Calu3 (cell line): ENCODE measurements around the gene LGR6. TPM values are rescaled to one million over a fixed set of nuclear protein-coding genes. Genes with fewer than 3 reads are reported as not detected.
"Not testable (repeated sequence)": the region's sequence is repeated elsewhere in the genome, so short reads cannot be mapped to it uniquely, and the experiment has no call there.

Source experiments
- BruUV-seq: library from RNA; stranded (reverse); fragments of 400-500 nt; replicated peaks from 2 replicates; lab custom pipeline; 2021; lab: Mats Ljungman, UMichigan
- CTCF ChIA-PET: fragments of 300-600 bp; sonication (Branson Sonifier 250); formaldehyde crosslinking; loops from one replicate; lab custom pipeline; 2022; ENCODE audit warnings: antibody characterized with exemption; lab: Charles Lee
- DNase-seq: peaks from one replicate; pipeline ENCODE4 v3.0.0; 2022
- H3K27ac Mint-ChIP-seq: one replicate; pipeline ENCODE4 v1.8.0; 2022; ENCODE audit warnings: mixed read lengths; ENCODE audit not compliant: unreplicated experiment
- H3K27me3 Mint-ChIP-seq: one replicate; pipeline ENCODE4 v1.8.0; 2022; ENCODE audit warnings: mixed read lengths; ENCODE audit not compliant: unreplicated experiment
- H3K36me3 Mint-ChIP-seq: one replicate; pipeline ENCODE4 v1.8.0; 2022; ENCODE audit warnings: mild to moderate bottlenecking, moderate library complexity, mixed read lengths; ENCODE audit not compliant: insufficient read depth, unreplicated experiment
- H3K4me1 Mint-ChIP-seq: one replicate; pipeline ENCODE4 v1.8.0; 2022; ENCODE audit warnings: mild to moderate bottlenecking, low read depth, mixed read lengths; ENCODE audit not compliant: unreplicated experiment
- H3K4me3 Mint-ChIP-seq: one replicate; pipeline ENCODE4 v1.8.0; 2022; ENCODE audit warnings: mild to moderate bottlenecking, low read depth, moderate library complexity, mixed read lengths; ENCODE audit not compliant: unreplicated experiment
- H3K9me3 Mint-ChIP-seq: one replicate; pipeline ENCODE4 v1.8.0; 2022; ENCODE audit warnings: low read depth, mixed read lengths; ENCODE audit not compliant: unreplicated experiment
- CTCF ChIP-seq: fragments of 200-600 bp; IDR thresholded peaks from one replicate; pipeline ENCODE4 v1.8.0; 2022; ENCODE audit warnings: antibody characterized with exemption; ENCODE audit not compliant: unreplicated experiment
- intact Hi-C: fragments of 100-400 bp; cut with micrococcal nuclease; formaldehyde crosslinking; loops from one replicate; pipeline ENCODE4 v1.10.0; 2022; ENCODE audit not compliant: unreplicated experiment
- total RNA-seq: library from RNA; stranded (reverse); gene quantifications from 2 replicates; pipeline ENCODE4 v1.2.3, GENCODE V29; 2022

The LGR6 gene
- total RNA-seq, 1 experiment from 2014 or later = not detected

DNA sequence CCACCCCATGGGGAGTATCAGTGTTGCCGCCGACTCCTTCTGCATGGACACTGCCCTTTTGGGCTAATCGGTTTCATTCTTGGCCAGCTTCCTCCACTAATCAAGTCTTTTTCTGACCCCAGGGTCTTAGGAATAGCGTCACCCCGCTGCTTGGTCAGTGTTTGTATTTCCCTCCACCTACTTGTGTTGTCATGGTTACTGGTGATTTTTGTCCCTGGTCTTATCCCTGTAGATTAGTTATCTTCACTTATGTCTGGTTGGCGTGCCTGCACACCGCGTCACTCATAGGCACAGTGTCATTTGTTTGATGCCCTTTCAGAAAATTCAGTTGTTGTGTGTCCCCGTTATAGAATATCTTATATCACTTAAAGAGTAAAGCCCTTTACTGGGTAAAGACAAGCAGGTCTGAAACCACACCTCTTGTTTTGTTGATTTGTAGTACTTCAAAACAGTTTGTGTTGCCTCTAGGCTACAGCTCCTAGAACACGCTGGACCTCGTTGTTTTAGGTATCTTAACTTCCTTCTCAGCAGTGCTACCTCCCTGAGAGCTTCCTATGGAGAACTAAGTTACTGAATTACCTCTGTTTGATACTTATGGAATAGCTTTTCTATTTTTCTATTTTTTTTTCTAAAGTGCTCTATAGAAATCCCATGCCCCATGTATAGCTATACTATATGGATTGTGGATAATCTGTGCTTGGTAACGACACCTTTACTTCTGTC lies 155.8 kb downstream of the LGR6 start:
- TF ChIP-seq CTCF = no peak
- CTCF ChIA-PET = interaction anchor here (0.6 to 1.2 kb wide), 4 partner anchors 21 to 398 kb away, joined by 3 to 5 read pairs (median 4); no protein-coding TSS in a partner anchor
- no TSS peak for BruUV-seq
- Mint-ChIP-seq H3K4me1 (peaks cover 32% of the 10 kb centered on the region), H3K4me3 (peak overlapping the region; percentile 96), H3K36me3 (peaks cover 19% of the 10 kb centered on the region), H3K27me3 (no peaks in the 10 kb centered on the region), H3K27ac (peak overlapping the region; percentile 73), H3K9me3 (no peaks in the 10 kb centered on the region)
- intact Hi-C loops = loop anchor here (5.0 kb wide), 1 partner anchor 108 kb away; no protein-coding TSS in a partner anchor
- no peak for DNase-seq

- H3K36me3 Mint-ChIP-seq = peaks cover 19% of the 10 kb centered on the region
- no peak for TF ChIP-seq CTCF
- H3K27ac Mint-ChIP-seq = no peak overlapping the region
- peaks cover 51% of the 10 kb centered on the region for H3K4me1 Mint-ChIP-seq
- no peak overlapping the region for H3K4me3 Mint-ChIP-seq
- no peaks in the 10 kb centered on the region for H3K27me3 Mint-ChIP-seq
- CTCF ChIA-PET = no interaction called here
- DNase-seq = no peak
- intact Hi-C loops = no loop called here
- H3K9me3 Mint-ChIP-seq = no peaks in the 10 kb centered on the region
- BruUV-seq = no TSS peak
Observed at GRCh38 chr1:202351725-202352124, 158.1 kb downstream of the LGR6 start.

DNA sequence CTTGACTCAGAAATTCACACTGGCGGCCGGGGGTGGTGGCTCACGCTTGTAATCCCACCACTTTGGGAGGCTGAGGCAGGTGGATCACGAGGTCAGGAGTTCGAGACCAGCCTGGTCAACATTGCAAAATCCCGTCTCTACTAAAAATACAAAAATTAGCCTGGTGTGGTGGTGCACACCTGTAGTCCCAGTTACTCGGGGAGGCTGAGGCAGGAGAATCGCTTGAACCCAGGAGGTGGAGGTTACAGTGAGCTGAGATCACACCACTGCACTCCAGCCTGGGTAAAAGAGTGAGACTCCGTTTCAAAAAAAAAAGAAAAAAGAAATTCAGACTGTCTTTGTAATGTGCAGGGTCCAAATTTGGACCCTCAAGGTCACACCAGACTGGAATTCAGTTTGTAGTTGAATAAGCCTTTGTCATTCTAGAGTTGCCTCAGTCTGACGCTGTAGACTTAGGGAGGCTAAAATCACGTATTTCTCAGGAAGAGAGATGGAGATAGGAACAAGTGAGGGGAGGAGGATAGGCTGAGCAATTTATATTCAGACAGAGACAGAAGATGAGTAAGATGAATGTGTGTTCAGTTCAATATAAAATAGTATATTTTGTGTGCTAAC lies 159.1 kb downstream of the LGR6 start:
- H3K36me3 Mint-ChIP-seq = peaks cover 19% of the 10 kb centered on the region
- H3K27ac Mint-ChIP-seq = not testable (repeated sequence)

GRCh38 chr1:202355944-202356553 lies 162.4 kb downstream of the LGR6 start:
- BruUV-seq = no TSS peak
- CTCF ChIA-PET = interaction anchor here (0.5 to 0.7 kb wide), 2 partner anchors 12 to 294 kb away, joined by 4 to 5 read pairs; no protein-coding TSS in a partner anchor
- intact Hi-C loops = no loop called here
- Mint-ChIP-seq H3K4me3 (no peak overlapping the region), H3K9me3 (no peaks in the 10 kb centered on the region), H3K36me3 (no peaks in the 10 kb centered on the region), H3K27me3 (no peaks in the 10 kb centered on the region), H3K27ac (no peak overlapping the region), H3K4me1 (peaks cover 30% of the 10 kb centered on the region)
- TF ChIP-seq CTCF = no peak
- DNase-seq = no peak

More for the DNA sequence above, 159.1 kb downstream of the LGR6 start:
- H3K9me3 Mint-ChIP-seq, H3K27me3 Mint-ChIP-seq, intact Hi-C loops, H3K4me3 Mint-ChIP-seq, DNase-seq, BruUV-seq: not testable (repeated sequence)
- CTCF ChIA-PET = interaction anchor here (0.6 kb wide), 1 partner anchor 361 kb away, joined by 3 read pairs; no protein-coding TSS in a partner anchor
- peaks cover 51% of the 10 kb centered on the region for H3K4me1 Mint-ChIP-seq
